Ishikawa (cell line): ENCODE measurements around the gene ARMC8.

Experiments used
- CEBPB ChIP-seq: IDR thresholded peaks from 2 replicates; pipeline ENCODE4 v1.6.1; 2012
- EP300 ChIP-seq: IDR thresholded peaks from 2 replicates; pipeline ENCODE4 v1.6.1; 2012; ENCODE audit warnings: borderline replicate concordance
- FOXM1 ChIP-seq: IDR thresholded peaks from 2 replicates; pipeline ENCODE4 v1.6.1; 2012; ENCODE audit warnings: low read depth, borderline replicate concordance
- RAD21 ChIP-seq: IDR thresholded peaks from 2 replicates; pipeline ENCODE4 v1.6.1; 2012; ENCODE audit warnings: low read depth
- REST ChIP-seq: IDR thresholded peaks from 2 replicates; pipeline ENCODE4 v1.6.1; 2012; ENCODE audit warnings: low read depth, mild to moderate bottlenecking
- TAF1 ChIP-seq: IDR thresholded peaks from 2 replicates; pipeline ENCODE4 v1.6.1; 2012; ENCODE audit warnings: low read depth, mild to moderate bottlenecking
- TCF12 ChIP-seq: IDR thresholded peaks from 2 replicates; pipeline ENCODE4 v1.6.1; 2012; ENCODE audit warnings: low read depth
- TEAD4 ChIP-seq: IDR thresholded peaks from 2 replicates; pipeline ENCODE4 v1.6.1; 2012
- YY1 ChIP-seq: IDR thresholded peaks from 2 replicates; pipeline ENCODE4 v1.6.1; 2012; ENCODE audit warnings: low read depth
- TF ChIP-seq, protein P1 (sequence below): IDR thresholded peaks from 2 replicates; pipeline ENCODE4 v1.6.1; 2012

DNA sequence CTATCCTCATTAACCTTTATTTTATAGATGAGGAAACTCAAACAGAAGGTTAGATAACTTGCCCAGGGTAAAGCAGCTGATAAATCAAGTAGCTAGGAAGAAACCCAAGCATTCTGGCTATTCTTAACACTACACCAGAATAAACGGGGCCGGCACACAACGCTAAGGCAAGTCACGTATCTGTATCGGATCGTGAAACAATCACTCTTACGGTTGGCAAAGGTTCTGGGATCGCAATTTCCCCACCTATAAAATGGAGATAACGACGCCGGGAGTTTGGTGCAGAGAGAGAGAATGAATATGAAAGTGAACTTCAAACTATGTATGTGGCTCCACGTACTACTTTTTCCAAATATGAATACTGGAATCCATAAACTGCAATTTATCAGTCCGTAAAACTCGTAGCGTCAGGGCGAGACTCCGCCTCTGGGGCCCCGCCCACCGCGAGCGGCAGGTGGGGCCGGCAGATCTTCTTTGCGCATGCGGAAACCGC lies 252 bp upstream of the ARMC8 start:
- TF ChIP-seq EP300 = no peak
- TF ChIP-seq, protein P1, sequence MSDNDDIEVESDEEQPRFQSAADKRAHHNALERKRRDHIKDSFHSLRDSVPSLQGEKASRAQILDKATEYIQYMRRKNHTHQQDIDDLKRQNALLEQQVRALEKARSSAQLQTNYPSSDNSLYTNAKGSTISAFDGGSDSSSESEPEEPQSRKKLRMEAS = no peak
- no peak for TF ChIP-seq RAD21
- no peak for TF ChIP-seq FOXM1
- no peak for TF ChIP-seq YY1
- TF ChIP-seq REST = no peak
- TF ChIP-seq TCF12 = no peak
- TF ChIP-seq TAF1 = no peak
- no peak for TF ChIP-seq TEAD4
- no peak for TF ChIP-seq CEBPB
